ENCODE data around the gene BUB1.
"Not testable (repeated sequence)": the region's sequence is repeated elsewhere in the genome, so short reads cannot be mapped to it uniquely, and the experiment has no call there.

The BUB1 gene

DNA sequence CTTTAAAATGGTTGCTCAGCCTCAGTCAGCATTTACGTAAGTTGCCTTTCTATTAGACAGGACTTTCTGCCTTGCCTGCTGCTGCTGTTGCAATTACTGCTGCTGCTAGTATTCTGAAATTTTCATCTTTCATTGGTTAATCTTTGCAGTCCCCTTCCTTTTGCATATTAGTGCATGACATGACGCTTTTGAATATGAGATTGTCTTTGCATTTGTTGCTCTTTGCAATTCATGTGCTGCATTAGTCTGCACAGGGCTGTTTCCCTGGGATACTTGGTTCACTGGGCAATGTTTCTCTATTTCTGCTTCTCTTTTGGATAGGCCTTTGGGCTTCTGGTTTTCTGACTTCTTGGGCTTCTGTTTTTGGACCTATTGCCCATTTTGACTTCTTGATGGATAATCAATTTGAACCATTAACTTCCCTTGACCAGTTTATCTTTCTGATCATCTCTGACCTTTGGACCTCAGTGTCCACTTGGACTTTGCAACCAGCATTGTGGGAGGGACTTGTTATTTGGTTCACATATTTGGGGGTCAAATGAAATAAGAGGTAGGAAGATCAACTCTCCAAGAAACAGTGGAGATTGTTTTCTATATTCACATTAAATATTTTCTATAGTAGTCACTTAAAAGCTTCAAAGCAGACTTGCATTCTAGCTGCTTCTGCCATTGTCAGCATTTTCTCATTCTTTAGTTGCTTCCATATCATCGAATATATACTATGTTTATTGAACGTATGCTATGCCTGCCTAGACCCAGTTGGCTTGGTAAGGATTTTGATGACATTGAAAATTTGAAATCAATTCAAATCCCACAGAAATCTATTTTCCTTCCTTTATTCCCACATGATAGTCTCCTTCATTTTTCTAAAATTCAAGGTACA, 12.5 kb upstream of the BUB1 start:
- no peak for DNase-seq

DNA sequence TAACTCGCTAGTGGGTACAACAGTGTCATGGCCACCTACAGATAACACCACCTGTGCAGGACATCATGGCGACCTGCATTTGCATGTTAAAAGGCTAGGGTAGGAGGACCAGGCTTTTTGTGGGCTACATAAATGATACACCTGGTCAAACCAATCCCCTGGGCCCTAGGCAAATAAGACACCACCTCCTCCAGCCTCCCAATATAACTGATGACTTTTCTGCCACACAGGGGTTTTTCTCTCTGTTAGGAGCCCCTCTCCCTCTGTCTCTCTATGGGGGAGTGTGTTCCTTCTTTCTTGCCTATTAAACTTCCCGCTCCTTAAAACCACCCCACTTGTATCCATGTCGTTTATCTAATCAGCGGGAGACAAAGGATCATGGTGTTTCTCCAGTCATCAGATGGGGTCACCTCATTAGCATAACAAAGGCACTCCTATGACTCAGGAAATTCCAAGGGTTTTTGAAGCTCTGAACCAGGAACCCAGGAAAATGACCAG, 10.8 kb upstream of the BUB1 start:
- DNase-seq: no peak

DNA sequence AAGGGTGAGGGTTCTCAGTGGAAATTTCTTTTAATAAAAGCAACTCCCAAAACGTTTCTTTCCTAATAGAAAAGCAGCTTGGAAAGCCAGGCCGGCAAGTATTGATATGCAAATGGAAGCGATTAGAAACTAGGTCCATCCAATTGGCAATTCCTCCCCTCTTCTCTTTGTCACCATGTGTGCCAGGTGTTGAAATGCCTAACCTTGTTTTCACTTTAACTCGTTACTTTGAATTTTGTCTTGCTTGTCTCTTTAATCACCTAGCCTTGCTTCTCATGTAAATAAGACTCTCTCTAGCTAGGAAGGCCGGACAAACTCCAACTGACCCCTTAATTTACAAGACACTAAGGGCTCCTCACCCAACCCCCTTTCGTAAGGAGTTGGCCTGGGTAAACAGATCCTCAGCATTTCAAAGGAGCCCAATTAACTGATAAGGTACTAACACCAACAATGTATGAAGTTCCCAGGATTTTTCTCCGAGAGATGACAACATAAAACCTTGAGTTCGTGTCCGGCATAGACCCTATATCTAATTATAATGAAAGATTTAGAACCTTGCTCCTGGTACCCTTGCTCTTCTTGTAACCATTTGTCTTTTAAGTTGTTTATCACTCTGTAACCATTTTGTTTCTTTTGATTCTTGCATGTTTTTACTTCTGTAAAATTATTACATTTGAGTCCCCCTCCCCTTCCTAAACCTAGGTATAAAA, 10.1 kb upstream of the BUB1 start:
- not testable (repeated sequence) for DNase-seq

DNA sequence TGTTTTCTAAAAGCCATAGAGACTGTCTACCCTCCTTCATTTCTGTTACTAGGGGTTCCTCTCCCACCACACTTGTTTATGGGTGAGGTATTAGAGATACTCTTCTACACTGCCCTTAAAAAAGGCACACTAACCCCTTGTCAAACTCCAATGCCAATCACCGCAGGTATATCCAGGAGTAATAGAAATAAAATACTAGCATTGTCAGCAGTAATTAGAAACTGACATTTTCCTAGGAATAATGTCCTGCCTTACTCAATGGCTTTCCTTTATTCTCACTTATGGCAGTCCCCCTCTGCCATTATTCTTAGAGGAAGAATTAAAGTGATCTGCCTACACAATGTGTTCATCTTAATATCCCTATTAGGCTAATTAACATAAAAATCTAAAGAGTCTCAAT, 5.0 kb upstream of the BUB1 start:
- DNase-seq: no peak

DNA sequence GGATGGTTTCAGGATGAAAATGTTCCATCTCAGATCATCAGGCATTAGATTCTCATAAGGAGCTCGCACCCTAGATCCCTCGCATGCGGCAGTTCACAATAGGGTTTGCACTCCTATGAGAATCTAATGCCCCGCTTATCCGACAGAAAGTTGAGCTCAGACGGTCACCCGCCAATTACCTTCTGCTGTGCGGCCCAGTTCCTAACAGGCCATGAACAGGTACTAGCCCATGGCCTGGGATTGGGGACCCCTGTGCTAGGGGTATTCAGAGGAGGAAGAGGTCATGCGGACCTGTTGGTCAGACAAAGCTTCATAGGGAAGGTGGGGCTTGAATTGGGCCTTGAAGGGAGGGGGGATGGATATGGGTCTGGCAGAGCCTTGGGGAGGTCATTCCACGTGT, 4.4 kb upstream of the BUB1 start:
- DNase-seq: no peak

DNA sequence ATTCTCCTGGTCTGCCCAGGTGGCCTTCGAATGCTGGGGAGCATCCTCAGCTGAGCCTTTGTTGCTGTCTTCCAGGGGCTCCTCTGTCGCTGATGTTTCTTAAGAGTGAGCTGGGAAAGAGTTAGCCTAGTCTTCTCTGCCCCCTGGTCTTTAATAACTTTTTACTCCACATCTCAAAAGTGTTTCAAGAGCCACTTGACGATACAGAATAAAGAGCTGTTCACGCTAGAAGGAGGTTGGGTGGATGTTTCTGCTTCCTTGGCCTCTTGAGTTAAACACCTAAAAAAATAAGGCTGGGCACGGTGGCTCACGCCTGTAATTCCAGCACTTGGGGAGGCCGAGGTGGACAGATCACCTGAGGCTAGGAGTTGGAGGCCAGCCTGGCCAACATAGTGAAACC, 2.8 kb upstream of the BUB1 start:
- DNase-seq: no peak

DNA sequence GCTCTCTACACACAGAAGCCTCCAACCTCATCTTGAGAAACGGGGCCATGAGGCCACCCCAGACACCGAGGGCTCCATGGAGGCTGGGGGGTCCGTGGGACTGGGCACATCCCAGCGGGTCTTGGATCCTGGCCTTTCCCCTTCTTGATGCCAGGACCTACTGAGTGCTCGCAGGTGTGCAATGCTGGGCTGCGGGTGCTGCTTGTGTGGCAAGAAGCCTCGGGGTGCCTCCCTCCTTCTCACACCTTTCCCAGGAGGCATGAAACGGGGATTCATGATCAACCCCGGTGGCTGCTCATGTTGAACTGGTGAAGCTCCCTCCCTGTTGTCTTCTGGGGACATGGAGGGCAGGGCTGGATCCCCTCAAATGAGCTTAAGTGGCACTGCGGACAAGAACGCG, 2.0 kb upstream of the BUB1 start:
- no peak for DNase-seq

DNA sequence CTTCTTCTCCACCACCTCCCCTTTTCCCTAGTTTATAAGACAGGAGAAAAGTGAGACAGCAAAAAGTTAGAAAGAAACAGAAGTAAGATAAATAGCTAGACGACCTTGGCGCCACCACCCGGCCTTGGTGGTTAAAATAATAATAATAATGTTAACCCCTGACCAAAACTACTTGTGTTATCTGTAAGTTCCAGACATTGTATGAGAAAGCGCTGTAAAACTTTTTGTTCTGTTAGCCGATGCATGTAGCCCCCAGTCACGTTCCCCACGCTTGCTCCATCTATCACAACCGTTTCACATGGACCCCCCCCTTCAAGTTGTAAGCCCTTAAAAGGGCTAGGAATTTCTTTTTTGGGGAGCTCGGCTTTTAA, 1.5 kb upstream of the BUB1 start:
- DNase-seq: no peak

DNA sequence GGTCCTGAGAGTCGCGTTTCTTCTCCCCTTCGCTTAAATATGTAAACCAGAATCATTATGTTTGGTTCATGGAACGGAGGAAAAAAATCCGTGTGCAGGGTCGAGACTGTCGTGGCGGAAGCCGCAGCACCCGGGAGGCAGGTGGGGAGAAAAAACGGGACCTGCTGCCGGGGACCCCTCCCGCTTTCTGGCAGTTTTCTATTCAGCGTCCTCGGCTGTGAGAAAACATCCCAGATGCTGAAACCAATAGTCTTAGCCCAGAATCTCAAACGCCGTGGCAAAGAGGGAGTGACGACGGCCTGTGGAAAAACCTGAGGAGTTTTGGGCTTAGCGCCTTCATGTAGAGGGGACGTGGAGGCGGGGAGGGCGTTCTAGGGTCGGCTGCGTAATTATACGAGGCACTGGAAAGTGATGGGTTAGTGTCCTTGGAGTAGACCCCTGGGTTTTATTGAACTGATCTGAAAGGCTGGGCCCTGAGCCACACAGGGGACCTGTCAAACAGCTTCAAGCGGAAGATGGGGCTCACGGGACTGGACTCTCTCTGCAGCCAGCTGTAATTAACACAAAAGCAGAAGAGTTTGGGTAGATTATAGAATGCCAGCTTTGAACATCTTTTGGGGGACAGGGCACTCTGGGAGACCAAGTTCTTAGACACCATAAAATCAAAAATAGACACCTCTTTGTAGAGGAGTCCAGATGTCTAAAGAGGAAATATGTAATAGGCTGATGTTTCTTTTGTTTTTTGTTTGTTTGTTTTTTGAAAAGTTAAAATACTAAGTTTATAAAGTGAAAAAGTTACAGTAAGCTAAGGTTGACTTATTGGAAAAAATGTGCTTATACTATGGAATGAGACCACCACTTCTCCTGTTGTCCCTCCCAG, 834 bp upstream of the BUB1 start:
- no peak for DNase-seq

DNA sequence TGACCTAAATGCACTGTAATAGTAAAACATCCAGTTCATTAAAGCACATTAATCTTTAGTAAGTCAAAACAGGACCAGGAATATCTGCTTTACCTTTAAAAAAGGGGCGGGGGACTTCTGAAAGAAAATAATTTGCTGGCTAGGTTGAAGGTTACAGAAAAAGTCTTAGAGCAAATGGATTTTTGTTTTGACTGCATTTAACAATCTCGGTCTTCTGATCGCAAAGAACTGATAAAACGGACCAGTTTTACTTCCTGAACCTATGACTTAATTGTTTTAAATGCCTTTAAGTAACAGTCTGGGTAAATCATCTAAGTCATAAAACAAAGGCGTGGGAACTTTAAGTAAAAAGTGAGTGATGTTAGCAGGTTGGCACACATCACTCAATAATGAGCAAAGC, 783 bp downstream of the BUB1 start:
- no peak for DNase-seq

DNA sequence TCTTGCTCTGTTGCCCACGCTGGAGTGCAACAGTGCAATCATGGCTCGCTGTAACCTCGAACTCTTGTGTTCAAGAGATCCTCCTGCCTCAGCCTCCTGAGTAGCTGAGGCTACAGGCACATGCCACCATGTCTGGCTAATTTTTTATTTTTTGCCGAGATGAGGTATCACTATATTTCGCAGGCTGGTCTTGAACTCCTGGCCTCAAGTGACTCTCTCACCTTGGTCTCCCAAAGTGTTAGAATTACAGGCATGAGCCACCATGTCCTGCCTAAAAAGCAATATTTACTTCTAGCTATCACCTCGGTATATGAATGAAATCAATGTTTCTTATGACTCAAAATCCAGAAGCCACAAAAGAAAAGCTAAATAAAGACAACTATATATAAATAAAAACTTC, 2.2 kb downstream of the BUB1 start:
- DNase-seq: no peak

DNA sequence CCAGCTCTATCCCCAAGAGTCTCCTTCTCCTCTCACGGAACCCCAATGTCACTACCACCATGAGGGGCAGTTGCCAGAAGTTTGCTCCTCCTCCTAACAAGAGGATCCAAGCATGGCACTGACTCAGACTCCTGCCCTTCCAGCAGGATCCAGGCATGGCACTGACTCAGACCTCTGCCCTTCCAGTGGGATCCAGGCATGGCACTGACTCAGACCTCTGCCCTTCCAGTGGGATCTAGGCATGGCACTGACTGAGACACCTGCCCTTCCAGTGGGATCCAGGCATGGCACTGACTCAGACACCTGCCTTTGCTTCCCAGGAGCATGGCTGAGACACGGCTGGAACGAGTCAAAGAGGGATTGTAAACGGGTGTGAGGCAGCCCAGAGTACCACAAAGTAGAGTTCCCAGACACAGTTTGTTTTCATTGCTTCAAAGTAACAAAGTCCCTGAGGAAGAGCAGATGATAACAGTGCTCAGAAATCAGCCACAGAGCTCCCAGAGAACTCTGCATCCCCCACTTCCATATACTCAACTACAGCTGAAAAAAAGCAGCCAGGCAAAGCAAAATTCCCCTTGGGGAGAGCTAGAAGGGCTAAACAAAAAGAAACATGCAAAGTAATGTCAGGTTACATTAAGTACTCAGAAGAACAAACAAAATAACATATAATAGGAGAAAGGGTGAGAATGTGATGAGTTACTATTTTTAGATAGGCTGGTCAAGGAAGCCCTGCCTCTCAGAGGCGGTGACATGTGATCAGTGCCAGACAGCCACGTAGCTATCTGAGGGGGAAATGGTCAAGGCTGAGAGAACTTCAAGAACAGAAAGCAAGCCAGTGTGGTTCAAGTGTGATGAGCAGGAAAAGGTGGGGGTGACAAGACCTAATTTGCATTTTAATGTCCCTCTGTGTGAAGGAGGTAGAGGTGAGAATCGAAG, 3.0 kb downstream of the BUB1 start:
- peak; percentile 80 for DNase-seq

DNA sequence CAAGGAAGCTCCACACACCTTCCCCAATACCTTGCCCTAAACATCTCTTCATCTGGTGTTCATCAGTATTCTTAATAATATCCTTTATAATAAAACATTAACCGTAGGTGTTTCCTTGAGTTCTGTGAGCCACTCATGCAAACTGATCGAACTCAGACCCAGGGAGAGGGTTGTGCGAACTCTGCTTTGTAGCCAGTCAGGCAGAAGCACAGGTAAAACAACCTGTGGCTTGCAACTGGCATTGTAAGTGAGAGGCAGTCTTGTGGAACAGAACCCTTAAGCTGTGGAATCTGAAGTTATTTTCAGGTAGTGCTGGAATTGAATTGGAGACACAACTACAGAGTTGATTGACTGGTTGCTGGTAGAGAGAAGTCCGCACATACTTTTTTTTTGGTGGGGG, 4.7 kb downstream of the BUB1 start:
- DNase-seq: no peak

DNA sequence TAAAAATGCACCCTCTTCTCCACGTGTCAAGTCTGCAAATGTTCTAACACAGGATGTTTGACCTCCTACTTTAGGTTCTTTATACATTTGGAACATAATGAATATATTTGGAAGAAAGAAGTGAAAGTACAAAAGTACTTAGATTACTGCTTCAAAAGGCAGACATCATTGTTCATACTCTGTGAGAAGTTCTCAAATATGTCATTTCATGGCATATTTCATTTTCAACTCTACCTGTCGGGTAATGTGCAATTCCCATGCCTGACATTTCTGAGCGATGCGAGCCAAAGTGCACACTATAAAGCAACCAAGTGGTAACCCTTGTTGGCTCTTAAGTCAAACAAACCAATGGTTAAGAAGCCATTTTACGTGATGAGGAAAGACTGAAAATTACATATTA, 7.0 kb downstream of the BUB1 start:
- DNase-seq: no peak

DNA sequence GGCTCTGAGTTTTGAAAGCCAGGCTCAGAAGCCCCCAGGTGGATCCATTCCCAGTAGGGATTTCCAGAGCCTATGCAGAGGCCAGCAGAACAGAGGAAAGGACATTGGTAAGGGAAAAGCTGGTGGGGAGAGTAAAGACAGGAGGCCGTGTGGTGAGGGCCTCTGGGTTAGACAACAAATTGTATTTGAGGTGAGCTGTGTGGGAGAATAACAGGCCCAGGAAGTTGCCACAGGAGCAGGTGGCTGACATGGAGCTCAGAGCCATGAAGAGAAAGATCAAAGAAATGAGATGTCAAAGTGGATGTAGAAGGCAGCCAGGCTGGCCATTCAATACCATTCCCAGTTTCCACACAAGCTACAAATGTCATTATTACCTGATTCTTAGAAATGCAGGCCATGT, 8.8 kb downstream of the BUB1 start:
- no peak for DNase-seq

DNA sequence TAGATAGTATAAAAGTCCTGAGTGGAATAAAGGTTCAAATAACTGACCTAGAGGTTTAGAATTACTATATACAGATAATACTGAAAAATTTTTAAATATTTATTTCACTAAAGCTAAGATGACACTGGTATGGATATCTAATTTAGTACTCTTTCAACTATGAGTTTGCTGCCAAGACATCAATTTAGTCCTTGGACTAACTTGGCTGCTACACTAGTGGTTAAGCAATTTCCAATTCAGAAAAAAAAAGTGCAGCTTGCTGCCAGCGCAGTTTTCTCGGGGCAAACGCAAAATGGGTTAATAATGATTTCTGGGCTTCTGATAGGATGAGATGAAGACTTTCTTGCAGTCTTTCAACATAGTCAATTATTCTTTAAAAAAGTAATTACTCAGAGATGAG, 10.8 kb downstream of the BUB1 start:
- no peak for DNase-seq

DNA sequence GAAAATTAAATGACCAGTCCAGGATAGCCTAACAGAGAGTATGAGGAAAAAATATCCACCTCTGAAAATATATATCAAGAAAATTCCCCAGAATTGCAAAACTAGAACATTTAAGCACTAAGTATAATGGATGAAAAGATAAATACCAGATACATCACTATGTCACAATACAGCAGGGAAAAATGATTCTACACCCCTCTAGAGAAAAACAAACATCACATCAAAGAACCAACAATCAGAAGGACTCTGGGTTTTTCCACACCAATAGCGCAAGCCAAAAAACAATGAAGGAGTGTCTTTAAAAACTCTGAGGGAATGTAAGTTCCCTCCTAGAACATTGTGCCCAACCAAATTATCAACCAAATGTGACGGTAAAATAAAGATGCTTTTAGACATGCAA, 13.7 kb downstream of the BUB1 start:
- no peak for DNase-seq

DNA sequence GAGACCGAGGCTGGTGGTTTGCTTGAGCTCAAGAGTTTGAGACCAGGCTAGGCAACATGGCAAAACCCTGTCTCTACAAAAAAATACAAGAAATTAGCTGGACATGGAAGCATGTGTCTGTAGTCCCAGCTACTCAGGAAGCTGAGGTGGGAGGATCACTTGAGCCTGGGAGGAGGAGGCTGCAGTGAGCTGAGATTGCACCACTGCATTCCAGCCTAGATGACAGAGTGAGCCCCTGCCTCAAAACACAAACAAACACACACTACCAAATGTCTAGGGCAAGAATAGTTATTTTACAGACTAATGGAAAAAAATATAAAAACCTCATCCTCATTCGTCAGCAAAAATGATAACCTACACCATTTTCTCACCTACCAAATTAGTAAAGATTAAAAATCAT, 15.3 kb downstream of the BUB1 start:
- DNase-seq: no peak

DNA sequence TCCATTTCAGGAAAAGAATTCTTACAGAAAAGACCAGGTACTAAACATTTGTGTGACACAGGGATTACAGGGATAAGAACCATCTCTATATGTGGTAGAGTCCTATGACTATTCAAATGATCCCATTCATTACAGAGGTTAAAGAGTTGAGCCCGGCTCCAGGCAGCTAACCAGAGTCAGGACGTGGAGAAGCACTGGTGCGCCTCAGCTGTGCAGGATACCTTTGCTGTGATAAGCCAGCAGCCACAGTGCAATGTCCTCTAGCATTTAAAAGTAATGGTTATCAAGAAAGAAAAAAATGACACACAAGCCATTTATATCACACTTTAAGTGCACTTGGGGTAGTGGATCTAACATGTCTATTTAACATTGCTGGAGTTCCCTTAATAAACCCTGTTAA, 17.3 kb downstream of the BUB1 start:
- no peak for DNase-seq

DNA sequence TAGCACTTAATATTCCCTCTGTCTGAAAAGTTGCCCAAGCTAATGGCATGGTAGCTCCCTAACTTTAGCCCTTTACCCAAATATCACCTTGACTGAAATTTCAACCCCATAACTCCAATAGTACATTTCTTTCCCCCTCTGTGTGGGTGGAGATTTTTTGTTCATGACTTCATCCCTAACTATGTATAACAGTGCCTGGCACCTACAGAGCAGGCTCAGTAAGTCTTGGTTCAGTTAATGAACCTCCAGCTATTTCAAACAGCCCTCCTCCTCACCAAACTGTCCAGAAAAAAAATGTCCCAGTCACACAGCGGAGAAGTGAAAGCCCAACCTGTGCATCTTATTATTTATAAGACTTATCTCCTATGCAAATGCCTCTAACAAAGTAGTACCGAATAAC, 18.6 kb downstream of the BUB1 start:
- no peak for DNase-seq

DNA sequence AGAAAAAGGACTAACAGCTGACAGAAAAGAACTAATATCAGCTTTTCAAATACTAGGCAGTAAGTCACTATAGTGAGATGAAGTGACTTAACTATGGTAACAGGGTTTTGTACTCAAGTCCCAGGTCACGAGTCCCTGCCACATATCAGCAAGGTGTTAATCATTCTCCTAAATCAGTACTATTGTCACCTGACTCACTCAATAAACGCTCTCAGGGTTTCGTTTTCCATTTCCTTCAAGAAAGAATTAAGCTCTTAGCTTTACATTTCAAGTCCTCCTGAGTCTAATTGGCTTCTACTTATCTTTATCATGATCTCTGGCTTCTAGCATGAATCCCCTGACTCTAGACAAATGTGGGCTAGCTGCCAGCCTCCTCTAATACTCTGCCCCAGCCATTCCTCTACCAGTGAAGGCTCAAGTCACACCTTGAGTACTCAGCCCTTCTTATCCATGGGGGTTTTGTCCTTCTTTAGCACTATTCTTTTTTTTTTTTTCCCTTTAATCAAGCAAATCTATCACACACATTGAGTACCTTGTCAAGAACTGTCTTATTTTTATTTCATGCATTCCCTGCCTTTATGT, 20.0 kb downstream of the BUB1 start:
- no peak for DNase-seq

DNA sequence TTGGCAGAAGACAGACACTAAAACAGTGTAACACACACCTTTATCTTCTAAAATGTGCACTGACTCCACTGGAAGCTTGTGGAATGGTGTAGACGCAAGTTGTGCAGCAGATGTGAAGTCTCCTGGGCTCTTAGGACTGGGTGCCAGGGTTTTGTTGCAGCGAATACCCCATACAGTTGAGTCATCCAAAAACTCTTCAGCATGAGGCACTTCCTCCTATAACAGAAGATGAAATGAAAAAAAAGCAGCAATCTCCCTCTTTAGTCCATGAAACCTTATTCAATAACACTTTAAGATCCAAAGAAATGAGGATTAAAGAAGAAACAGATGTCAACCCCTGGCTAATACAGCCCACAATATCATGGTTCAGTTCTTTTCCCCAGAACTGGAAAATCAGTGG, 22.2 kb downstream of the BUB1 start:
- no peak for DNase-seq

Data from CD4-positive, alpha-beta T cell treated with Interferon gamma for 1 hour (primary cell).